ENCODE measurements around the gene JAKMIP3.

The JAKMIP3 gene

GRCh38 chr10:132113766-132114365 lies 48.1 kb downstream of the JAKMIP3 start:
- DNase-seq = no peak

GRCh38 chr10:132114953-132115520 lies 49.3 kb downstream of the JAKMIP3 start:
- no peak for DNase-seq
